OCI-LY1 (cell line): ENCODE measurements around the gene PEX11B.

Experiments
- H2AFZ ChIP-seq: fragments of 200-600 bp; sonication (generic), shearing (Covaris generic); 2 replicates; pipeline ENCODE4 v1.6.0; 2014; ENCODE audit warnings: antibody characterized with exemption, mild to moderate bottlenecking, low read length
- H3F3A ChIP-seq: fragments of 200-600 bp; sonication (generic), shearing (Covaris generic); 2 replicates; pipeline ENCODE4 v1.6.0; 2014; ENCODE audit warnings: mild to moderate bottlenecking, antibody characterized with exemption, low read length, moderate library complexity; ENCODE audit not compliant: insufficient read depth
- H3K27ac ChIP-seq: fragments of 200-600 bp; sonication (generic); 2 replicates; pipeline ENCODE4 v1.5.1; 2014; ENCODE audit warnings: low read length, mixed run types, mild to moderate bottlenecking, low read depth; ENCODE audit not compliant: poor library complexity, severe bottlenecking
- H3K27me3 ChIP-seq: fragments of 200-600 bp; sonication (generic); 2 replicates; pipeline ENCODE4 v1.6.0; 2014; ENCODE audit warnings: antibody characterized with exemption, mild to moderate bottlenecking, low read length, moderate library complexity; ENCODE audit not compliant: insufficient read depth
- H3K36me3 ChIP-seq: fragments of 200-600 bp; sonication (generic); 2 replicates; pipeline ENCODE4 v1.6.1; 2014; ENCODE audit warnings: mild to moderate bottlenecking, antibody characterized with exemption, low read length, moderate library complexity, mixed read lengths; ENCODE audit not compliant: insufficient read depth
- H3K4me1 ChIP-seq: fragments of 200-600 bp; sonication (generic); 2 replicates; pipeline ENCODE4 v1.5.1; 2014; ENCODE audit warnings: mild to moderate bottlenecking, low read length, moderate library complexity; ENCODE audit not compliant: insufficient read depth, severe bottlenecking
- H3K4me2 ChIP-seq: fragments of 200-600 bp; sonication (generic), shearing (Covaris generic); 2 replicates; pipeline ENCODE4 v1.6.1; 2014; ENCODE audit warnings: low read length
- H3K4me3 ChIP-seq: fragments of 200-600 bp; sonication (generic); 2 replicates; pipeline ENCODE4 v1.5.1; 2014; ENCODE audit warnings: low read length, low read depth, mild to moderate bottlenecking, mixed read lengths; ENCODE audit not compliant: poor library complexity, severe bottlenecking
- H3K79me2 ChIP-seq: fragments of 200-600 bp; shearing (Covaris generic); 2 replicates; pipeline ENCODE4 v1.6.1; 2016; ENCODE audit warnings: mixed run types, low read length, mixed read lengths; ENCODE audit not compliant: insufficient read depth
- H3K9ac ChIP-seq: fragments of 200-600 bp; sonication (generic), shearing (Covaris generic); 2 replicates; pipeline ENCODE4 v1.6.1; 2014; ENCODE audit warnings: mild to moderate bottlenecking, low read length, mixed read lengths
- H3K9me2 ChIP-seq: fragments of 200-600 bp; sonication (generic), shearing (Covaris generic); 2 replicates; pipeline ENCODE4 v1.6.1; 2014; ENCODE audit warnings: low read depth, mild to moderate bottlenecking, low read length, mixed read lengths
- H3K9me3 ChIP-seq: fragments of 200-600 bp; shearing (Covaris generic); 2 replicates; pipeline ENCODE4 v1.6.1; 2014; ENCODE audit warnings: low read length, mixed read lengths
- H4K20me1 ChIP-seq: fragments of 200-600 bp; sonication (generic), shearing (Covaris generic); 2 replicates; pipeline ENCODE4 v1.6.0; 2016; ENCODE audit warnings: mild to moderate bottlenecking, low read length; ENCODE audit not compliant: insufficient read depth
- EZH2 ChIP-seq: fragments of 200-600 bp; sonication (generic), shearing (Covaris generic); IDR thresholded peaks from 2 replicates; pipeline ENCODE4 v1.8.0; 2017; ENCODE audit warnings: borderline replicate concordance, mixed run types, mild to moderate bottlenecking, antibody characterized with exemption, low read length, moderate library complexity, mixed read lengths
- TF ChIP-seq, protein P1 (sequence below): fragments of 200-600 bp; sonication (generic), shearing (Covaris generic); IDR thresholded peaks from 2 replicates; pipeline ENCODE4 v1.5.1; 2017; ENCODE audit warnings: mild to moderate bottlenecking, antibody characterized with exemption, low read length, moderate library complexity, mixed read lengths

PEX11B gene

GRCh38 chr1:145917595-145917994 lies 922 bp downstream of the PEX11B start:
- Histone ChIP-seq H3K9ac (peak overlapping the region; percentile 76), H3K36me3 (peaks cover 17% of the 10 kb centered on the region), H2AFZ (no peak overlapping the region), H3K4me1 (peaks cover 22% of the 10 kb centered on the region), H3K27ac (peak overlapping the region; percentile 61), H3K9me3 (no peaks in the 10 kb centered on the region), H3K4me3 (peak overlapping the region; percentile 93), H3K4me2 (peak overlapping the region; percentile 96), H3K79me2 (no peaks in the 10 kb centered on the region), H4K20me1 (no peaks in the 10 kb centered on the region), H3K27me3 (no peaks in the 10 kb centered on the region), H3F3A (peaks cover 5% of the 10 kb centered on the region; the same call in 1 of the 2 replicates), H3K9me2 (no peaks in the 10 kb centered on the region)
- TF ChIP-seq EZH2: no peak
- TF ChIP-seq, protein P1, sequence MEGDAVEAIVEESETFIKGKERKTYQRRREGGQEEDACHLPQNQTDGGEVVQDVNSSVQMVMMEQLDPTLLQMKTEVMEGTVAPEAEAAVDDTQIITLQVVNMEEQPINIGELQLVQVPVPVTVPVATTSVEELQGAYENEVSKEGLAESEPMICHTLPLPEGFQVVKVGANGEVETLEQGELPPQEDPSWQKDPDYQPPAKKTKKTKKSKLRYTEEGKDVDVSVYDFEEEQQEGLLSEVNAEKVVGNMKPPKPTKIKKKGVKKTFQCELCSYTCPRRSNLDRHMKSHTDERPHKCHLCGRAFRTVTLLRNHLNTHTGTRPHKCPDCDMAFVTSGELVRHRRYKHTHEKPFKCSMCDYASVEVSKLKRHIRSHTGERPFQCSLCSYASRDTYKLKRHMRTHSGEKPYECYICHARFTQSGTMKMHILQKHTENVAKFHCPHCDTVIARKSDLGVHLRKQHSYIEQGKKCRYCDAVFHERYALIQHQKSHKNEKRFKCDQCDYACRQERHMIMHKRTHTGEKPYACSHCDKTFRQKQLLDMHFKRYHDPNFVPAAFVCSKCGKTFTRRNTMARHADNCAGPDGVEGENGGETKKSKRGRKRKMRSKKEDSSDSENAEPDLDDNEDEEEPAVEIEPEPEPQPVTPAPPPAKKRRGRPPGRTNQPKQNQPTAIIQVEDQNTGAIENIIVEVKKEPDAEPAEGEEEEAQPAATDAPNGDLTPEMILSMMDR: no peak

- no peaks in the 10 kb centered on the region for H3K9me3 ChIP-seq
- no peaks in the 10 kb centered on the region for H3K27me3 ChIP-seq
- H3K36me3 ChIP-seq: peaks cover 22% of the 10 kb centered on the region
- TF ChIP-seq, protein P1: no peak
- TF ChIP-seq EZH2: no peak
- H3K9ac ChIP-seq: no peak overlapping the region
- H2AFZ ChIP-seq: no peak overlapping the region
- H3K4me3 ChIP-seq: no peak overlapping the region
- peaks cover 22% of the 10 kb centered on the region for H3K4me1 ChIP-seq
- H3K9me2 ChIP-seq: no peaks in the 10 kb centered on the region
- no peaks in the 10 kb centered on the region for H3K79me2 ChIP-seq
- H4K20me1 ChIP-seq: no peaks in the 10 kb centered on the region
- no peak overlapping the region for H3K4me2 ChIP-seq
- H3F3A ChIP-seq: peaks cover 5% of the 10 kb centered on the region; the same call in 1 of the 2 replicates
- H3K27ac ChIP-seq: no peak overlapping the region
Observed at GRCh38 chr1:145916745-145917144, 1.8 kb downstream of the PEX11B start.

GRCh38 chr1:145912128-145912641 lies 6.3 kb downstream of the PEX11B start:
- Histone ChIP-seq H3K27ac (no peak overlapping the region), H3K9me2 (no peaks in the 10 kb centered on the region), H4K20me1 (no peaks in the 10 kb centered on the region), H3K36me3 (peaks cover 33% of the 10 kb centered on the region), H3K4me2 (no peak overlapping the region), H3K79me2 (no peaks in the 10 kb centered on the region), H3K4me1 (peaks cover 1% of the 10 kb centered on the region), H3K9ac (no peak overlapping the region), H2AFZ (no peak overlapping the region), H3K4me3 (no peak overlapping the region), H3K27me3 (no peaks in the 10 kb centered on the region), H3K9me3 (no peaks in the 10 kb centered on the region), H3F3A (no peaks in the 10 kb centered on the region; the same call in 1 of the 2 replicates)
- TF ChIP-seq, protein P1: no peak
- no peak for TF ChIP-seq EZH2
